K562 (cell line): ENCODE data around the gene PTPN7. TPM values are rescaled to one million over a fixed set of nuclear protein-coding genes. Genes with fewer than 3 reads are reported as not detected.

Experiments
- ATAC-seq: fragments of 200-7000 bp; cut with Tn5 transposase; 3 replicates; pipeline ENCODE4 v1.9.1; 2020; ENCODE audit warnings: moderate library complexity
- Bru-seq: library from RNA; stranded (reverse); fragments of 400-500 nt; gene quantifications from one replicate; lab custom pipeline; 2021; lab: Mats Ljungman, UMichigan
- BruChase-seq, 2 experiments: library from RNA; stranded (reverse); fragments of 400-500 nt; gene quantifications; one replicate each; lab custom pipeline; 2021; lab: Mats Ljungman, UMichigan
- BruUV-seq: library from RNA; stranded (reverse); fragments of 400-500 nt; replicated peaks from 2 replicates; lab custom pipeline; 2021; lab: Mats Ljungman, UMichigan
- CTCF ChIA-PET: fragments of 300-600 bp; formaldehyde crosslinking; extraction: SDS; loops from one replicate; lab custom pipeline; 2021; ENCODE audit warnings: low intra/inter-chr PET ratio; lab: Yijun Ruan, JAX
- POLR2A ChIA-PET: fragments of 300-600, 350-650 bp; sonication (Branson Sonifier 250); formaldehyde crosslinking; extraction: SDS; loops from one replicate; lab custom pipeline; 2021; ENCODE audit warnings: antibody characterized with exemption, inconsistent platforms; lab: Yijun Ruan, JAX
- DNase-seq, 4 experiments: peaks; one replicate each; pipeline versions ENCODE4 v3.0.0 to v3.0.0-alpha.2; 2011 to 2018; ENCODE audit warnings: low spot score in 3 of 4, mixed read lengths in 3 of 4; ENCODE audit errors: extremely low read depth in 1 of 4
- FAIRE-seq: peaks from 2 replicates; lab custom pipeline; 2011; peaks lifted over from hg19 to GRCh38; lab: Jason Lieb, UNC
- H2AFZ ChIP-seq: 2 replicates; pipeline ENCODE4 v1.6.0; 2011; ENCODE audit warnings: low read depth, low read length, control low read depth, inconsistent platforms
- H3K27ac ChIP-seq: fragments of 200-600 bp; 3 replicates; pipeline ENCODE4 v1.8.0; 2011; ENCODE audit warnings: low read depth, mild to moderate bottlenecking, control low read depth, inconsistent platforms, low read length, moderate library complexity, mixed read lengths; ENCODE audit errors: extremely low read depth
- H3K27me3 ChIP-seq, 2 experiments: fragments of 300-600 bp in 1 of 2; 2 replicates in 1 of 2; 3 replicates in 1 of 2; pipeline versions ENCODE4 v1.6.0 to v1.8.0; 2011; ENCODE audit warnings: inconsistent platforms in 2 of 2, low read length in 2 of 2, mild to moderate bottlenecking in 1 of 2, mixed read lengths in 1 of 2, moderate library complexity in 1 of 2; ENCODE audit not compliant: control insufficient read depth in 2 of 2, insufficient read depth in 2 of 2
- H3K36me3 ChIP-seq: fragments of 300-600 bp; 3 replicates; pipeline ENCODE4 v1.8.0; 2011; ENCODE audit warnings: mild to moderate bottlenecking, low read length, inconsistent platforms; ENCODE audit not compliant: control insufficient read depth, insufficient read depth
- H3K4me1 ChIP-seq, 2 experiments: fragments of 200-600 bp in 1 of 2; replicated peaks in 1 of 2; 2 replicates in 1 of 2; 3 replicates in 1 of 2; pipeline versions ENCODE4 v1.5.1 to v1.8.0; 2011; ENCODE audit warnings: inconsistent platforms in 2 of 2, low read length in 2 of 2, mild to moderate bottlenecking in 1 of 2, mixed read lengths in 1 of 2, moderate library complexity in 1 of 2; ENCODE audit not compliant: control insufficient read depth in 2 of 2, insufficient read depth in 2 of 2
- H3K4me2 ChIP-seq: 2 replicates; pipeline ENCODE4 v1.6.1; 2011; ENCODE audit warnings: low read length, control low read depth, inconsistent platforms, mixed read lengths; ENCODE audit not compliant: insufficient read depth
- H3K4me3 ChIP-seq: fragments of 200-600 bp; sonication (generic), shearing (Covaris generic); 2 replicates; pipeline ENCODE4 v1.5.1; 2016; ENCODE audit warnings: control low read depth, inconsistent platforms
- H3K79me2 ChIP-seq: fragments of 200-600 bp; 3 replicates; pipeline ENCODE4 v1.8.0; 2011; ENCODE audit warnings: low read length, inconsistent platforms; ENCODE audit not compliant: control insufficient read depth, insufficient read depth
- H3K9ac ChIP-seq, 2 experiments: 2 replicates each; pipeline versions ENCODE4 v1.6.0 to v1.6.1; 2011; ENCODE audit warnings: low read depth in 2 of 2, low read length in 2 of 2, control low read depth in 1 of 2, inconsistent platforms in 1 of 2, mild to moderate bottlenecking in 1 of 2, mixed read lengths in 1 of 2; ENCODE audit not compliant: insufficient read depth in 1 of 2
- H3K9me1 ChIP-seq: one replicate; pipeline ENCODE4 v1.6.0; 2011; ENCODE audit warnings: inconsistent platforms, mild to moderate bottlenecking, low read length, moderate library complexity; ENCODE audit not compliant: control insufficient read depth, insufficient read depth
- H3K9me3 ChIP-seq: replicated peaks from 2 replicates; pipeline ENCODE4 v1.5.1; 2011; ENCODE audit warnings: low read depth, low read length, inconsistent platforms; ENCODE audit not compliant: control insufficient read depth, insufficient read depth
- H4K20me1 ChIP-seq: replicated peaks from 2 replicates; pipeline ENCODE4 v1.6.1; 2011; ENCODE audit warnings: low read length, inconsistent platforms, mixed read lengths; ENCODE audit not compliant: control insufficient read depth, insufficient read depth
- RAD21 ChIP-seq, 2 experiments: fragments of 250-450 bp in 1 of 2; fragments of 450-650 bp in 1 of 2; sonication (Bioruptor Pico) in 1 of 2; formaldehyde crosslinking in 1 of 2; IDR thresholded peaks in 1 of 2; conservative IDR thresholded peaks in 1 of 2; 2 replicates each; pipeline versions ENCODE4 v1.4.0 to v1.8.0; 2020 to 2022; ENCODE audit warnings: mild to moderate bottlenecking in 2 of 2, moderate library complexity in 1 of 2
- TAF7 ChIP-seq: fragments of 450-650 bp; IDR thresholded peaks from 2 replicates; pipeline ENCODE4 v1.6.1; 2016; ENCODE audit warnings: missing genetic modification characterization, missing compliant biosample characterization
- TFAP4 ChIP-seq: sonication (generic); formaldehyde crosslinking; IDR thresholded peaks from 2 replicates; pipeline ENCODE4 v1.8.0; 2022; ENCODE audit warnings: missing genetic modification reagents, mild to moderate bottlenecking, moderate library complexity, borderline replicate concordance
- ZNF121 ChIP-seq: sonication (generic); formaldehyde crosslinking; conservative IDR thresholded peaks from 2 replicates; pipeline ENCODE4 v1.8.0; 2022; ENCODE audit warnings: missing genetic modification reagents
- WGBS: fragments of 100-300 bp; shearing (Covaris generic); methylation state at CpG from one replicate; pipeline ENCODE4 v1.1.6; 2016; ENCODE audit warnings: low coverage, mixed read lengths; ENCODE audit not compliant: insufficient coverage; ENCODE audit errors: missing lambda C conversion rate; 5-methylcytosine and 5-hydroxymethylcytosine counted together
- in situ Hi-C: fragments of 300-500 bp; cut with MboI; formaldehyde crosslinking; loops from 4 replicates; pipeline ENCODE4 v1.15.0; 2018; ENCODE audit warnings: inconsistent platforms, mixed read lengths
- intact Hi-C: fragments of 100-400 bp; cut with micrococcal nuclease; formaldehyde crosslinking; loops from 2 replicates; pipeline ENCODE4 v1.14.2; 2022
- long read RNA-seq, 3 experiments: library from polyadenylated mRNA in 2 of 3; library from RNA in 1 of 3; unstranded in 2 of 3; stranded (forward) in 1 of 3; transcript quantifications; one replicate each; pipeline ENCODE4 v2.0.0, GENCODE V29; 2019 to 2022
- polyA minus RNA-seq, 3 experiments: library from RNA; depleted of rRNA, polyadenylated mRNA; stranded (reverse); fragments of >200 nt; gene quantifications; 2 replicates each; pipeline ENCODE4 v1.2.3, GENCODE V29; 2011
- polyA plus RNA-seq, 8 experiments: library from polyadenylated mRNA; depleted of rRNA in 4 of 8; stranded (reverse) in 5 of 8; unstranded in 3 of 8; fragments of >200 nt; fragmentation: Nextera tagmentation in 2 of 8; fragmentation: Illumina TruSeq in 1 of 8; extraction: Ambion mirVana in 2 of 8; extraction: Trizol in 1 of 8; gene quantifications; 2 replicates each; pipeline versions ENCODE4 v1.2.1 to v1.2.3, GENCODE V29; 2011 to 2014; ENCODE audit warnings: inconsistent platforms in 1 of 8, missing spikeins in 1 of 8
- total RNA-seq, 7 experiments: library from RNA; depleted of rRNA in 6 of 7; stranded (reverse); fragments of >200 nt in 6 of 7; fragmentation: Illumina TruSeq in 2 of 7; extraction: Trizol in 2 of 7; gene quantifications; 2 replicates each; pipeline versions ENCODE4 v1.2.1 to v1.2.3, GENCODE V29; 2011 to 2021; ENCODE audit warnings: low replicate concordance in 1 of 7
- TF ChIP-seq, protein P1 (sequence below): sonication (generic); formaldehyde crosslinking; IDR thresholded peaks from 2 replicates; pipeline ENCODE4 v1.8.0; 2023; ENCODE audit warnings: missing genetic modification reagents, mild to moderate bottlenecking, borderline replicate concordance
- TF ChIP-seq, protein P2 (sequence below): fragments of 200-800 bp; sonication (Bioruptor generic); IDR thresholded peaks from 2 replicates; pipeline ENCODE4 v1.6.1; 2017; ENCODE audit warnings: missing genetic modification characterization, missing compliant biosample characterization

PTPN7 gene
- 135 and 260 TPM in 2 replicates for total RNA-seq (2011; cell fraction: chromatin; rRNA removed; ENCODE audit: low replicate concordance)
- total RNA-seq (2011; cell fraction: nucleolus; rRNA removed), result 174 and 175 TPM in 2 replicates
- total RNA-seq (2011; cell fraction: nucleoplasm; rRNA removed), result 146 and 165 TPM in 2 replicates
- total RNA-seq (2014; rRNA removed) (121 and 126 TPM in 2 replicates), total RNA-seq (2014; rRNA removed; fragmentation: Illumina TruSeq; extraction: Trizol) (61.7 and 65.6 TPM in 2 replicates), total RNA-seq (2015; rRNA removed; fragmentation: Illumina TruSeq; extraction: Trizol) (116 and 120 TPM in 2 replicates), total RNA-seq (2021) (112 and 139 TPM in 2 replicates), polyA plus RNA-seq (2011; rRNA removed) (80.7 and 176 TPM in 2 replicates), polyA plus RNA-seq (2014; fragmentation: Illumina TruSeq; extraction: Trizol) (144 and 189 TPM in 2 replicates), polyA plus RNA-seq (2014; fragmentation: Nextera tagmentation; extraction: Ambion mirVana) (10 to 100 TPM; 18.7 to 19.8 TPM), polyA plus RNA-seq (2014; rRNA removed) (123 and 128 TPM in 2 replicates), polyA minus RNA-seq (2011; rRNA and poly(A)+ RNA removed) (58.0 and 78.3 TPM in 2 replicates), Bru-seq, nascent RNA (percentile 91 among the genes with signal in this experiment), BruChase-seq, experiment 1, labeled RNA remaining after a 2-hour chase (percentile 88 among the genes with signal in this experiment), BruChase-seq, experiment 2, labeled RNA remaining after a 6-hour chase (percentile 88 among the genes with signal in this experiment)
- 155 and 163 TPM in 2 replicates for polyA plus RNA-seq (2011; cell fraction: cytosol; rRNA removed)
- 215 and 278 TPM in 2 replicates for polyA plus RNA-seq (2011; cell fraction: nucleus; rRNA removed)
- polyA plus RNA-seq (2012), result 146 and 171 TPM in 2 replicates
- 54.1 and 65.3 TPM in 2 replicates for polyA minus RNA-seq (2011; cell fraction: cytosol; rRNA and poly(A)+ RNA removed)
- 38.1 and 80.1 TPM in 2 replicates for polyA minus RNA-seq (2011; cell fraction: nucleus; rRNA and poly(A)+ RNA removed)
- long read RNA-seq, experiment 1, transcript PTPN7-202 (9 exons, 3,265 nt), result major isoform, 52 of 328 reads
- long read RNA-seq, experiment 1, transcript PTPN7-201 (10 exons, 3,765 nt), result minor isoform, 37 of 328 reads
- long read RNA-seq, experiment 1, partial matches to known transcripts, result 132 of 328 reads
- long read RNA-seq, experiment 1, other reads (novel, unspliced or antisense), result 101 of 328 reads
- long read RNA-seq, experiment 2, transcript PTPN7-202 (9 exons, 3,265 nt), result minor isoform, 10 of 90 reads
- long read RNA-seq, experiment 2, transcript PTPN7-201 (10 exons, 3,765 nt), result major isoform, 22 of 90 reads
- long read RNA-seq, experiment 2, partial matches to known transcripts, result 18 of 90 reads
- long read RNA-seq, experiment 2, other reads (novel, unspliced or antisense), result 37 of 90 reads
- long read RNA-seq, experiment 3, transcript PTPN7-202 (9 exons, 3,265 nt), result minor isoform, 6 of 51 reads
- long read RNA-seq, experiment 3, transcript PTPN7-201 (10 exons, 3,765 nt), result major isoform, 14 of 51 reads
- long read RNA-seq, experiment 3, partial matches to known transcripts, result 5 of 51 reads
- long read RNA-seq, experiment 3, other reads (novel, unspliced or antisense), result 23 of 51 reads

GRCh38 chr1:202160377-202160940 lies at the start of gene PTPN7:
Gene PTPN7, minus strand, starts transcription at chr1:202160602. Its CDS starts 1,200 bp downstream, at chr1:202159402.
- 8% methylated on average over 17 of the region's 17 CpGs for WGBS
- peak; percentile 57 to 75 (median 68) for DNase-seq
- Histone ChIP-seq H2AFZ (peak within 1 kb of the TSS; percentile 82), H3K36me3 (peaks cover 34% of the 10 kb centered on the region; the same call in 2 of the 3 replicates), H3K27me3 (no peaks in the 10 kb centered on the region), H3K79me2 (peaks cover 97% of the 10 kb centered on the region), H3K27ac (peak within 1 kb of the TSS; percentile 99), H3K9ac (peak within 1 kb of the TSS; percentile 89 to 91), H3K4me2 (peak within 1 kb of the TSS; percentile 90), H3K9me3 (no peaks in the 10 kb centered on the region), H3K9me1 (no peaks in the 10 kb centered on the region), H4K20me1 (no peaks in the 10 kb centered on the region), H3K4me3 (peak within 1 kb of the TSS; percentile 57), H3K4me1 (peaks cover 81 to 87% of the 10 kb centered on the region in 2 experiments)
- ChIA-PET POLR2A (interaction anchor here (0.6 to 3.2 kb wide), 7 partner anchors 10 to 586 kb away, joined by 3 to 19 read pairs (median 3); no protein-coding TSS in a partner anchor), CTCF (no interaction called here)
- BruUV-seq, result TSS peak; percentile 62
- peak; percentile 2; the same call in 1 of the 3 replicates for ATAC-seq
- in situ Hi-C loops (no loop called here), intact Hi-C loops (no loop called here)
- no peak for FAIRE-seq
- TF ChIP-seq RAD21 (CRISPR knock-in tag; conservative IDR thresholded peaks at IDR 0.05 in 1 of 2, IDR thresholded peaks at IDR 0.05 in 1 of 2) (peak in 1 of 2 experiments; percentile 25; a peak in 1 of 4 replicates), ZNF121 (CRISPR knock-in tag) (no peak), TAF7 (tag) (no peak), TFAP4 (peak; percentile 71)
- TF ChIP-seq, protein P1, sequence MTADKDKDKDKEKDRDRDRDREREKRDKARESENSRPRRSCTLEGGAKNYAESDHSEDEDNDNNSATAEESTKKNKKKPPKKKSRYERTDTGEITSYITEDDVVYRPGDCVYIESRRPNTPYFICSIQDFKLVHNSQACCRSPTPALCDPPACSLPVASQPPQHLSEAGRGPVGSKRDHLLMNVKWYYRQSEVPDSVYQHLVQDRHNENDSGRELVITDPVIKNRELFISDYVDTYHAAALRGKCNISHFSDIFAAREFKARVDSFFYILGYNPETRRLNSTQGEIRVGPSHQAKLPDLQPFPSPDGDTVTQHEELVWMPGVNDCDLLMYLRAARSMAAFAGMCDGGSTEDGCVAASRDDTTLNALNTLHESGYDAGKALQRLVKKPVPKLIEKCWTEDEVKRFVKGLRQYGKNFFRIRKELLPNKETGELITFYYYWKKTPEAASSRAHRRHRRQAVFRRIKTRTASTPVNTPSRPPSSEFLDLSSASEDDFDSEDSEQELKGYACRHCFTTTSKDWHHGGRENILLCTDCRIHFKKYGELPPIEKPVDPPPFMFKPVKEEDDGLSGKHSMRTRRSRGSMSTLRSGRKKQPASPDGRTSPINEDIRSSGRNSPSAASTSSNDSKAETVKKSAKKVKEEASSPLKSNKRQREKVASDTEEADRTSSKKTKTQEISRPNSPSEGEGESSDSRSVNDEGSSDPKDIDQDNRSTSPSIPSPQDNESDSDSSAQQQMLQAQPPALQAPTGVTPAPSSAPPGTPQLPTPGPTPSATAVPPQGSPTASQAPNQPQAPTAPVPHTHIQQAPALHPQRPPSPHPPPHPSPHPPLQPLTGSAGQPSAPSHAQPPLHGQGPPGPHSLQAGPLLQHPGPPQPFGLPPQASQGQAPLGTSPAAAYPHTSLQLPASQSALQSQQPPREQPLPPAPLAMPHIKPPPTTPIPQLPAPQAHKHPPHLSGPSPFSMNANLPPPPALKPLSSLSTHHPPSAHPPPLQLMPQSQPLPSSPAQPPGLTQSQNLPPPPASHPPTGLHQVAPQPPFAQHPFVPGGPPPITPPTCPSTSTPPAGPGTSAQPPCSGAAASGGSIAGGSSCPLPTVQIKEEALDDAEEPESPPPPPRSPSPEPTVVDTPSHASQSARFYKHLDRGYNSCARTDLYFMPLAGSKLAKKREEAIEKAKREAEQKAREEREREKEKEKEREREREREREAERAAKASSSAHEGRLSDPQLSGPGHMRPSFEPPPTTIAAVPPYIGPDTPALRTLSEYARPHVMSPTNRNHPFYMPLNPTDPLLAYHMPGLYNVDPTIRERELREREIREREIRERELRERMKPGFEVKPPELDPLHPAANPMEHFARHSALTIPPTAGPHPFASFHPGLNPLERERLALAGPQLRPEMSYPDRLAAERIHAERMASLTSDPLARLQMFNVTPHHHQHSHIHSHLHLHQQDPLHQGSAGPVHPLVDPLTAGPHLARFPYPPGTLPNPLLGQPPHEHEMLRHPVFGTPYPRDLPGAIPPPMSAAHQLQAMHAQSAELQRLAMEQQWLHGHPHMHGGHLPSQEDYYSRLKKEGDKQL, result no peak
- TF ChIP-seq, protein P2, sequence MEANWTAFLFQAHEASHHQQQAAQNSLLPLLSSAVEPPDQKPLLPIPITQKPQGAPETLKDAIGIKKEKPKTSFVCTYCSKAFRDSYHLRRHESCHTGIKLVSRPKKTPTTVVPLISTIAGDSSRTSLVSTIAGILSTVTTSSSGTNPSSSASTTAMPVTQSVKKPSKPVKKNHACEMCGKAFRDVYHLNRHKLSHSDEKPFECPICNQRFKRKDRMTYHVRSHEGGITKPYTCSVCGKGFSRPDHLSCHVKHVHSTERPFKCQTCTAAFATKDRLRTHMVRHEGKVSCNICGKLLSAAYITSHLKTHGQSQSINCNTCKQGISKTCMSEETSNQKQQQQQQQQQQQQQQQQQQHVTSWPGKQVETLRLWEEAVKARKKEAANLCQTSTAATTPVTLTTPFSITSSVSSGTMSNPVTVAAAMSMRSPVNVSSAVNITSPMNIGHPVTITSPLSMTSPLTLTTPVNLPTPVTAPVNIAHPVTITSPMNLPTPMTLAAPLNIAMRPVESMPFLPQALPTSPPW (CRISPR knock-in tag), result peak; percentile 47
